Tibial nerve (tissue), 4 donors: ENCODE data around the gene MYB.

Experiments used
- EP300 ChIP-seq, 2 donors: sonication (generic); formaldehyde crosslinking; IDR thresholded peaks; one replicate each; pipeline ENCODE4 v1.6.1; 2017; ENCODE audit warnings: antibody characterized with exemption in 2 of 2, mild to moderate bottlenecking in 1 of 2
- POLR2A ChIP-seq, 2 donors: fragments of 450-650 bp; IDR thresholded peaks; one replicate each; pipeline ENCODE4 v1.6.1; 2017; ENCODE audit warnings: antibody characterized with exemption in 2 of 2, mild to moderate bottlenecking in 2 of 2, moderate library complexity in 2 of 2
- TF ChIP-seq, protein P1 (sequence below), 5 experiments: fragments of 200-600 bp in 3 of 5; fragments of 450-650 bp in 2 of 5; sonication (generic) in 3 of 5; IDR thresholded peaks; one replicate each; pipeline ENCODE4 v1.5.1; 2016 to 2019; ENCODE audit warnings: antibody characterized with exemption in 5 of 5, mild to moderate bottlenecking in 3 of 5, moderate library complexity in 2 of 5

DNA sequence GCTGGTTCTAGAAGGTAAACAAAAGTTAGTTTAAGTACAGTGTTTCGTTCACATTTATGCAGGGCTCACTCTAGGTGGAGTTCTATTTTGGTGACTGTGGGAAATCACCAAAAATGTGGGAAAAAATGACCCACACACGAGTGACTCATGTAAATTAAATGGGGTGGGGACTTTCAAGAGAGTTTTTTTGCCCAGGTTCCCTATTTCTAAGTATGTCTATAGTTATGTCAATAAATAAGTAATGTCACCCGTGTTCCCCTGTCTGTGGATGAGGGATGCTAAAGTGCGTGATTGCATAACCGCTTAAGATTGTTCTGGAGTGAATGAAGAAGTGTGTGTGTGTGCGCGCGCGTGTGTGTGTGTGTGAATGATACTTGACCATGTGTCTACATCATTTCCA, 69.1 kb downstream of the MYB start:
- TF ChIP-seq POLR2A (IDR thresholded peaks at IDR 0.05) = no peak
- TF ChIP-seq, protein P1, sequence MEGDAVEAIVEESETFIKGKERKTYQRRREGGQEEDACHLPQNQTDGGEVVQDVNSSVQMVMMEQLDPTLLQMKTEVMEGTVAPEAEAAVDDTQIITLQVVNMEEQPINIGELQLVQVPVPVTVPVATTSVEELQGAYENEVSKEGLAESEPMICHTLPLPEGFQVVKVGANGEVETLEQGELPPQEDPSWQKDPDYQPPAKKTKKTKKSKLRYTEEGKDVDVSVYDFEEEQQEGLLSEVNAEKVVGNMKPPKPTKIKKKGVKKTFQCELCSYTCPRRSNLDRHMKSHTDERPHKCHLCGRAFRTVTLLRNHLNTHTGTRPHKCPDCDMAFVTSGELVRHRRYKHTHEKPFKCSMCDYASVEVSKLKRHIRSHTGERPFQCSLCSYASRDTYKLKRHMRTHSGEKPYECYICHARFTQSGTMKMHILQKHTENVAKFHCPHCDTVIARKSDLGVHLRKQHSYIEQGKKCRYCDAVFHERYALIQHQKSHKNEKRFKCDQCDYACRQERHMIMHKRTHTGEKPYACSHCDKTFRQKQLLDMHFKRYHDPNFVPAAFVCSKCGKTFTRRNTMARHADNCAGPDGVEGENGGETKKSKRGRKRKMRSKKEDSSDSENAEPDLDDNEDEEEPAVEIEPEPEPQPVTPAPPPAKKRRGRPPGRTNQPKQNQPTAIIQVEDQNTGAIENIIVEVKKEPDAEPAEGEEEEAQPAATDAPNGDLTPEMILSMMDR (IDR thresholded peaks at IDR 0.05) = no peak
- TF ChIP-seq EP300 (IDR thresholded peaks at IDR 0.05) = no peak
